GM21737 (cell line): ENCODE measurements around the gene MYH7B.

Source experiments
- ATAC-seq: cut with Tn5 transposase; IDR thresholded peaks from one replicate; pipeline ENCODE4 v1.9.1; 2021; ENCODE audit warnings: mild to moderate bottlenecking, moderate library complexity; ENCODE audit not compliant: unreplicated experiment

Gene MYH7B

GRCh38 chr20:35003211-35004031 is 47.8 kb downstream of the MYH7B start:
- ATAC-seq, result no peak

GRCh38 chr20:35004051-35004725 is 48.5 kb downstream of the MYH7B start:
- ATAC-seq, result no peak

- no peak for ATAC-seq
Measured at GRCh38 chr20:35004749-35005462, 49.2 kb downstream of the MYH7B start.
